Gastrocnemius medialis (tissue), 4 donors: ENCODE results near the gene PPM1F.

Experiments
- CTCF ChIP-seq, 5 experiments: fragments of 450-650 bp in 3 of 5; fragments of 200-600 bp in 2 of 5; sonication (generic) in 2 of 5; IDR thresholded peaks in 4 of 5; conservative IDR thresholded peaks in 1 of 5; 1 replicate in 4 of 5; 2 replicates in 1 of 5; pipeline ENCODE4 v1.5.1; 2016 to 2019; ENCODE audit warnings: antibody characterized with exemption in 5 of 5, mild to moderate bottlenecking in 3 of 5, moderate library complexity in 3 of 5
- POLR2A ChIP-seq, 2 donors: fragments of 450-650 bp; IDR thresholded peaks; one replicate each; pipeline ENCODE4 v1.6.1; 2017; ENCODE audit warnings: antibody characterized with exemption in 2 of 2, mild to moderate bottlenecking in 2 of 2, moderate library complexity in 2 of 2

DNA sequence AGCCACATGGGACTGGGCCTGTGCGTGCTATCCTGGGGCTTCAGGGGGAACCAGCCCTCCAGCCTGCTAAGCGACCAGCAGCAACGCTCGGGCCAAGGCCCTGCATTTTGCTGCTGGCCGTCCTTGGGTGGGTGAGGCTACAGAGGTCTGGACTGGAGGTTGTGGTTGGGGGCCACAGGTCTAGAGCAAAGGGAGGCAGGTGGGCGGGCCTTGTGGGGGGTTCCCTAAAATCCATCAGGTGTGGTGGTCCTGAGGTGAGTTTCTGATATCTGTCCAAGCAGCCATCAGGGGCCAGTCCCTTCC is 34.7 kb downstream of the PPM1F start:
- TF ChIP-seq CTCF (IDR thresholded peaks at IDR 0.05 in 4 of 5, conservative IDR thresholded peaks at IDR 0.05 in 1 of 5) (no peak), POLR2A (IDR thresholded peaks at IDR 0.05) (no peak)
